HG03342 (cell line): Measurements from ENCODE around the gene TM2D3.

ENCODE experiments used
- ATAC-seq: cut with Tn5 transposase; IDR thresholded peaks from one replicate; pipeline ENCODE4 v1.9.1; 2021; ENCODE audit warnings: mild to moderate bottlenecking, moderate library complexity; ENCODE audit not compliant: unreplicated experiment

TM2D3 gene

GRCh38 chr15:101652098-101652785 is at the start of gene TM2D3:
TM2D3 (minus strand) TSS chr15:101652381; CDS start chr15:101652361, 20 bp downstream.
- peak; percentile 84 for ATAC-seq

- no peak for ATAC-seq
Observed at GRCh38 chr15:101698314-101698713, 46.1 kb upstream of the TM2D3 start.

- no peak for ATAC-seq
Observed at GRCh38 chr15:101697488-101697887, 45.3 kb upstream of the TM2D3 start.

- ATAC-seq: no peak
Observed at GRCh38 chr15:101696829-101697228, 44.6 kb upstream of the TM2D3 start.

- ATAC-seq: no peak
Observed at GRCh38 chr15:101694261-101694660, 42.1 kb upstream of the TM2D3 start.

- no peak for ATAC-seq
Observed at GRCh38 chr15:101692801-101693598, 40.8 kb upstream of the TM2D3 start.

GRCh38 chr15:101689901-101690300 is 37.7 kb upstream of the TM2D3 start:
- no peak for ATAC-seq

GRCh38 chr15:101686718-101687117 is 34.5 kb upstream of the TM2D3 start:
- no peak for ATAC-seq

- ATAC-seq: no peak
Observed at GRCh38 chr15:101684877-101685276, 32.7 kb upstream of the TM2D3 start.

GRCh38 chr15:101684384-101684783 is 32.2 kb upstream of the TM2D3 start:
- ATAC-seq: no peak

GRCh38 chr15:101679806-101680205 is 27.6 kb upstream of the TM2D3 start:
- ATAC-seq: no peak

GRCh38 chr15:101676921-101677329 is 24.7 kb upstream of the TM2D3 start:
- no peak for ATAC-seq

- ATAC-seq: no peak
Observed at GRCh38 chr15:101675796-101676582, 23.8 kb upstream of the TM2D3 start.

GRCh38 chr15:101675015-101675414 is 22.8 kb upstream of the TM2D3 start:
- no peak for ATAC-seq

GRCh38 chr15:101672298-101672697 is 20.1 kb upstream of the TM2D3 start:
- ATAC-seq: no peak

GRCh38 chr15:101669744-101670143 is 17.6 kb upstream of the TM2D3 start:
- no peak for ATAC-seq

GRCh38 chr15:101667881-101668280 is 15.7 kb upstream of the TM2D3 start:
- no peak for ATAC-seq

GRCh38 chr15:101664303-101664913 is 12.2 kb upstream of the TM2D3 start:
- ATAC-seq: no peak

GRCh38 chr15:101662203-101662602 is 10.0 kb upstream of the TM2D3 start:
- no peak for ATAC-seq

- ATAC-seq: no peak
Observed at GRCh38 chr15:101660005-101660404, 7.8 kb upstream of the TM2D3 start.
